GM18517 (cell line): ENCODE data around the gene ZNF354C.

Experiments
- ATAC-seq: cut with Tn5 transposase; IDR thresholded peaks from one replicate; pipeline ENCODE4 v1.9.1; 2021; ENCODE audit warnings: mild to moderate bottlenecking, moderate library complexity; ENCODE audit not compliant: unreplicated experiment

Gene ZNF354C

GRCh38 chr5:179113143-179113530, 53.0 kb downstream of the ZNF354C start:
- no peak for ATAC-seq

GRCh38 chr5:179113945-179114641, 53.9 kb downstream of the ZNF354C start:
- no peak for ATAC-seq

GRCh38 chr5:179114756-179115155, 54.6 kb downstream of the ZNF354C start:
- ATAC-seq: no peak

GRCh38 chr5:179115307-179115706, 55.1 kb downstream of the ZNF354C start:
- ATAC-seq: no peak

GRCh38 chr5:179115845-179116524, 55.8 kb downstream of the ZNF354C start:
- ATAC-seq: no peak

GRCh38 chr5:179118338-179118737, 58.2 kb downstream of the ZNF354C start:
- ATAC-seq: no peak

GRCh38 chr5:179118756-179119414, 58.7 kb downstream of the ZNF354C start:
- ATAC-seq: no peak

- no peak for ATAC-seq
Observed at GRCh38 chr5:179119415-179120170, 59.4 kb downstream of the ZNF354C start.

- no peak for ATAC-seq
Observed at GRCh38 chr5:179120421-179120861, 60.3 kb downstream of the ZNF354C start.

- ATAC-seq: no peak
Observed at GRCh38 chr5:179120951-179121666, 60.9 kb downstream of the ZNF354C start.

GRCh38 chr5:179121667-179122111, 61.5 kb downstream of the ZNF354C start:
- no peak for ATAC-seq

GRCh38 chr5:179122411-179123108, 62.4 kb downstream of the ZNF354C start:
- ATAC-seq: no peak

GRCh38 chr5:179123109-179123426, 62.9 kb downstream of the ZNF354C start:
- ATAC-seq: no peak

- ATAC-seq: no peak
Observed at GRCh38 chr5:179123491-179124272, 63.5 kb downstream of the ZNF354C start.

GRCh38 chr5:179124273-179124852, 64.2 kb downstream of the ZNF354C start:
- ATAC-seq: no peak

- ATAC-seq: no peak
Observed at GRCh38 chr5:179124853-179125788, 64.9 kb downstream of the ZNF354C start.

- no peak for ATAC-seq
Observed at GRCh38 chr5:179125789-179126505, 65.8 kb downstream of the ZNF354C start.
